Fibroblast of villous mesenchyme (primary cell): ENCODE measurements around the gene CHFR. TPM values are rescaled to one million over a fixed set of nuclear protein-coding genes. Genes with fewer than 3 reads are reported as not detected.
"Not testable (repeated sequence)": the region's sequence is repeated elsewhere in the genome, so short reads cannot be mapped to it uniquely, and the experiment has no call there.

ENCODE experiments used
- DNase-seq: peaks from one replicate; pipeline ENCODE4 v3.0.0-alpha.2; 2010; ENCODE audit warnings: low read depth
- H3K4me3 ChIP-seq: 2 replicates; pipeline ENCODE4 v1.5.1; 2011; ENCODE audit warnings: low read depth, mild to moderate bottlenecking, low read length
- CTCF ChIP-seq: IDR thresholded peaks from 2 replicates; pipeline ENCODE4 v1.5.1; 2012; ENCODE audit warnings: low read depth, mild to moderate bottlenecking, low read length; ENCODE audit not compliant: insufficient read depth
- total RNA-seq: library from RNA; depleted of rRNA; stranded (reverse); fragments of >200 nt; gene quantifications from 2 replicates; pipeline ENCODE4 v1.2.3, GENCODE V29; 2012

Gene CHFR
- total RNA-seq, 1 donor, result 48.8 TPM

GRCh38 chr12:132858718-132859266, 28.6 kb downstream of the CHFR start:
- no peak overlapping the region for H3K4me3 ChIP-seq
- no peak for DNase-seq
- no peak for TF ChIP-seq CTCF

GRCh38 chr12:132857019-132857418, 30.4 kb downstream of the CHFR start:
- H3K4me3 ChIP-seq, DNase-seq: not testable (repeated sequence)

- no peak for TF ChIP-seq CTCF
- no peak for DNase-seq
- no peak overlapping the region for H3K4me3 ChIP-seq
Observed at GRCh38 chr12:132856581-132856980, 30.8 kb downstream of the CHFR start.

- H3K4me3 ChIP-seq, DNase-seq: not testable (repeated sequence)
Observed at GRCh38 chr12:132855211-132855610, 32.2 kb downstream of the CHFR start.

GRCh38 chr12:132853285-132854092, 33.9 kb downstream of the CHFR start:
- H3K4me3 ChIP-seq, result no peak overlapping the region
- TF ChIP-seq CTCF, result no peak
- DNase-seq, result no peak

GRCh38 chr12:132852496-132852895, 34.9 kb downstream of the CHFR start:
- H3K4me3 ChIP-seq, result no peak overlapping the region
- no peak for DNase-seq
- TF ChIP-seq CTCF, result no peak

GRCh38 chr12:132851465-132851864, 35.9 kb downstream of the CHFR start:
- H3K4me3 ChIP-seq, result no peak overlapping the region
- no peak for TF ChIP-seq CTCF
- DNase-seq, result no peak

GRCh38 chr12:132850291-132850690, 37.1 kb downstream of the CHFR start:
- no peak overlapping the region for H3K4me3 ChIP-seq
- DNase-seq, result no peak
- TF ChIP-seq CTCF, result no peak
